Osteoblast (primary cell): ENCODE results near the gene RELCH. TPM values are rescaled to one million over a fixed set of nuclear protein-coding genes. Genes with fewer than 3 reads are reported as not detected.

Source experiments
- DNase-seq: peaks from one replicate; pipeline ENCODE4 v3.0.0; 2011; ENCODE audit warnings: low spot score, mixed read lengths; ENCODE audit not compliant: insufficient read length; ENCODE audit errors: missing footprints
- H2AFZ ChIP-seq: 2 replicates; pipeline ENCODE4 v1.6.0; 2011; ENCODE audit warnings: mild to moderate bottlenecking, low read length
- H3K27ac ChIP-seq: 2 replicates; pipeline ENCODE4 v1.5.1; 2011; ENCODE audit warnings: mild to moderate bottlenecking, low read depth, low read length, moderate library complexity
- H3K27me3 ChIP-seq: 2 replicates; pipeline ENCODE4 v1.6.0; 2012; ENCODE audit warnings: mild to moderate bottlenecking, control low read depth, inconsistent platforms, low read length, moderate library complexity; ENCODE audit not compliant: insufficient read depth
- H3K36me3 ChIP-seq: 2 replicates; pipeline ENCODE4 v1.5.1; 2011; ENCODE audit warnings: mild to moderate bottlenecking, low read length, control low read depth, moderate library complexity; ENCODE audit not compliant: insufficient read depth
- H3K4me1 ChIP-seq: 2 replicates; pipeline ENCODE4 v1.5.1; 2011; ENCODE audit warnings: mild to moderate bottlenecking, low read length, control low read depth, moderate library complexity; ENCODE audit not compliant: insufficient read depth
- H3K4me2 ChIP-seq: 2 replicates; pipeline ENCODE4 v1.6.0; 2011; ENCODE audit warnings: mild to moderate bottlenecking, low read length; ENCODE audit not compliant: insufficient read depth
- H3K4me3 ChIP-seq: fragments of 200-600 bp; sonication (generic); 3 replicates; pipeline ENCODE4 v1.5.1; 2012; ENCODE audit warnings: mild to moderate bottlenecking, low read length, inconsistent platforms; ENCODE audit not compliant: insufficient read depth
- H3K79me2 ChIP-seq: 2 replicates; pipeline ENCODE4 v1.6.0; 2012; ENCODE audit warnings: mild to moderate bottlenecking, low read length, control low read depth, inconsistent platforms; ENCODE audit not compliant: insufficient read depth
- H3K9me3 ChIP-seq: 2 replicates; pipeline ENCODE4 v1.5.1; 2011; ENCODE audit warnings: low read depth, low read length, control low read depth
- H4K20me1 ChIP-seq: 2 replicates; pipeline ENCODE4 v1.6.0; 2012; ENCODE audit warnings: mild to moderate bottlenecking, low read length, control low read depth; ENCODE audit not compliant: insufficient read depth
- CTCF ChIP-seq: IDR thresholded peaks from 2 replicates; pipeline ENCODE4 v1.5.1; 2011; ENCODE audit warnings: mild to moderate bottlenecking, low read depth, low read length, moderate library complexity; ENCODE audit errors: extremely low read depth
- total RNA-seq: library from RNA; depleted of rRNA; stranded (reverse); fragments of >200 nt; gene quantifications from 2 replicates; pipeline ENCODE4 v1.2.3, GENCODE V29; 2012

The RELCH gene
- total RNA-seq, 1 donor: 34.0 TPM

DNA sequence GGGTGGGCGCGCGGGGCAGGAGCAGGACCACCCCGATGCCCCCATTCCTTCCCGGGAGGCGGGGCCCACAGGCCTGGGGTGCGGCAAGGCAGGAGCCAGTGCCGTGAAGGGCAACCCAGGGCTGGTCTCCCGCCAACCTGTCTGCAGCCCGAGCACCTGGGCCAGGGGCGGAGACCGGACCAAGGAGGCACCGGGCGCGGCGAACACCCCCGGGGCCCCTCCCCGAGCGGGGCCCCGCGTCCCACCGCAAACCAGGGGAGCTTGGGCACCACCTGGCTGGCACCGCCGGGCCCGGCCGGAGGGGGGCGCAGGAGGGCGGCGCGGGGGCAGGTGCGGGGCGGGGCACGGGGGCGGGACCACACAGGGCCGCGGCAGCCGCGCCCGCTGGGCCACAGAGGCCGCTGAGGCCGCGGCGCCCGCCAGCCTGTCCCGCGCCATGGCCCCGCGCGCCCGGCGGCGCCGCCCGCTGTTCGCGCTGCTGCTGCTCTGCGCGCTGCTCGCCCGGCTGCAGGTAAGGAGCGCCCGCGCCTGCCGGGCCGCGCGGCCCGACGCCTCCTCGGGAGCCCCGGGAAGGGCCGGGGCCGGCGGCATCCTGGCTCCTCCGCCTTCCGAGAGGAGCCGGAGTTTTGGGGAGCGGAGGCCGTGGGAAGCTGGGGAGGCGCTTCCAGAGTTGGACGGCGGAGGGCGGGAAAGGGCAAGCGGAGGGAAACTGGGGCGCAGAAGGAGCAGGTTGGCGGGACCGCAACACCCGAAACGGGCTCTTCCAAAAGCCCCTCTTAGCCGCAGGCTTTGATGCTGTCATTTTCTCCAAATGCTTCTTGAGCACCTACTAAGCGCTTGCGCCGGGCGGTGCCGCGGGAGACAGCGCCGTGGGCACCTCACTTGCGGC is 138.1 kb downstream of the RELCH start, which contains the start of gene TNFRSF11A:
Gene TNFRSF11A (plus strand): TSS at position 394 of the 889 bp plus-strand sequence. CDS start 43 bp downstream, at position 437.
- Histone ChIP-seq H2AFZ (peak within 1 kb of the TSS; percentile 77), H3K36me3 (no peaks in the 10 kb centered on the region), H3K4me1 (peaks cover 24% of the 10 kb centered on the region), H3K4me2 (peak within 1 kb of the TSS; percentile 80), H3K4me3 (peak within 1 kb of the TSS; percentile 57), H3K79me2 (no peaks in the 10 kb centered on the region), H3K27ac (no peak within 1 kb of the TSS), H3K9me3 (no peaks in the 10 kb centered on the region), H4K20me1 (no peaks in the 10 kb centered on the region), H3K27me3 (peaks cover 71% of the 10 kb centered on the region)
- no peak for TF ChIP-seq CTCF
- no peak for DNase-seq

GRCh38 chr18:62325806-62326645 is 139.0 kb downstream of the RELCH start:
- peaks cover 68% of the 10 kb centered on the region for H3K27me3 ChIP-seq
- peak overlapping the region; percentile 80 for H3K4me2 ChIP-seq
- H2AFZ ChIP-seq: peak overlapping the region; percentile 77
- DNase-seq: peak; percentile 88
- no peak overlapping the region for H3K27ac ChIP-seq
- H3K36me3 ChIP-seq: no peaks in the 10 kb centered on the region
- H4K20me1 ChIP-seq: no peaks in the 10 kb centered on the region
- H3K79me2 ChIP-seq: no peaks in the 10 kb centered on the region
- H3K4me3 ChIP-seq: peak overlapping the region; percentile 57
- peaks cover 29% of the 10 kb centered on the region for H3K4me1 ChIP-seq
- no peaks in the 10 kb centered on the region for H3K9me3 ChIP-seq
- TF ChIP-seq CTCF: no peak

DNA sequence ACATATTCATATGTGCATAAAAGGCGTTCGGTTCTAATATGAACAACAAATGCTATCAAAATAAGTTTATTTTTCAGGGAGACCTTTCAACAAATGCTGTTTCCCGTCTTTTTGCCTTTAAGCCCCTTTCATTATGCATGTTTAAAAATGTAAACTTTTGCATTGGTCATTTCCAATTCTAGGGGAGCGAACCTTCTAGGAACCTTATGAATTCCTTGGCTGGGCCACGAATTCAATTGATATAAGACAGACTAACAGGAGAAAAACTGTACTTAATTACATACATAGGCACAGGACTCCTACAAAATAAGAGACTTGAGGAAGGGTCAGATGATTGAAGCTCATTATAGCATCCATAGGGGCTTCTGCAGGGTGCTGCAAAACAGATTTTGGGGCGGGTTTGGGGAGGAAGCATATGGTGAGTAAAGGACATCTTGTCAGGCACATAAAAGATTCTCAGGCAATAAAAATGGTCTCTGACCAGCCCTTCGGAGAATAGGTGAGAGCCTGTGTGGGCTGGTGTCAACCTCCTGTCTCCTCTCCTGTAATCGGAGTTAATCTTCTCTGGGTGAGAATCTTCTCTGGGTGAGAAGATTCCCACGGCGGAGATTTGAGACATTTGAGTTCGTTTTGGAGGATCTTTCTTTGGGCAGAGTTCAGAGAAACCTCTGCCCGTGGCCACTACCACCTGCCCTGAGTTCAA is 139.7 kb downstream of the RELCH start:
- no peak for TF ChIP-seq CTCF
- Histone ChIP-seq H3K4me2 (no peak overlapping the region), H3K36me3 (no peaks in the 10 kb centered on the region), H3K4me1 (peaks cover 37% of the 10 kb centered on the region), H4K20me1 (no peaks in the 10 kb centered on the region), H3K4me3 (no peak overlapping the region), H3K27ac (no peak overlapping the region), H3K79me2 (no peaks in the 10 kb centered on the region), H2AFZ (no peak overlapping the region), H3K9me3 (no peaks in the 10 kb centered on the region), H3K27me3 (peaks cover 62% of the 10 kb centered on the region)
- no peak for DNase-seq
